Lung microvascular endothelial cell (primary cell): Measurements from ENCODE around the gene TMEM203. TPM values are rescaled to one million over a fixed set of nuclear protein-coding genes. Genes with fewer than 3 reads are reported as not detected.

Source experiments
- DNase-seq, 2 donors: peaks; one replicate each; pipeline versions ENCODE4 v3.0.0 to v3.0.0-alpha.2; 2010; ENCODE audit warnings: low read depth in 2 of 2
- total RNA-seq: library from RNA; depleted of rRNA; stranded (reverse); fragments of >200 nt; gene quantifications from 2 replicates; pipeline ENCODE4 v1.2.1, GENCODE V29; 2014

TMEM203 gene
- total RNA-seq, 1 donor from 2014 or later = 26.0 TPM

GRCh38 chr9:137167747-137168572 is 37.5 kb downstream of the TMEM203 start:
- no peak for DNase-seq

DNA sequence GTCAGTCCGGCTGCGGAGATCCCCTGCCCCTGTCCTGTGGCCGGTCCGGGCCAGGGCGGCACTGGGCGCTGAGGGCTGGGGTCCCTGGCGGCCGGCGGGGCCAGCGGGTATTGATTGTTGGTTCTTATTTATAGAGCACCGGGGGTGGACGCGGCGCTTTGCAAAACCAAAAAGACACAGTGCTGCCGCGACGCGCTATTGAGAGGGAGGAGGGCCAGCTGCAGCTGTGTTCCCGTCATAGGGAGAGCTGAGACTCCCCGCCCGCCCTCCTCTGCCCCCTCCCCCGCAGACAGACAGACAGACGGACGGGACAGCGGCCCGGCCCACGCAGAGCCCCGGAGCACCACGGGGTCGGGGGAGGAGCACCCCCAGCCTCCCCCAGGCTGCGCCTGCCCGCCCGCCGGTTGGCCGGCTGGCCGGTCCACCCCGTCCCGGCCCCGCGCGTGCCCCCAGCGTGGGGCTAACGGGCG is 38.1 kb downstream of the TMEM203 start:
- DNase-seq = no peak

DNA sequence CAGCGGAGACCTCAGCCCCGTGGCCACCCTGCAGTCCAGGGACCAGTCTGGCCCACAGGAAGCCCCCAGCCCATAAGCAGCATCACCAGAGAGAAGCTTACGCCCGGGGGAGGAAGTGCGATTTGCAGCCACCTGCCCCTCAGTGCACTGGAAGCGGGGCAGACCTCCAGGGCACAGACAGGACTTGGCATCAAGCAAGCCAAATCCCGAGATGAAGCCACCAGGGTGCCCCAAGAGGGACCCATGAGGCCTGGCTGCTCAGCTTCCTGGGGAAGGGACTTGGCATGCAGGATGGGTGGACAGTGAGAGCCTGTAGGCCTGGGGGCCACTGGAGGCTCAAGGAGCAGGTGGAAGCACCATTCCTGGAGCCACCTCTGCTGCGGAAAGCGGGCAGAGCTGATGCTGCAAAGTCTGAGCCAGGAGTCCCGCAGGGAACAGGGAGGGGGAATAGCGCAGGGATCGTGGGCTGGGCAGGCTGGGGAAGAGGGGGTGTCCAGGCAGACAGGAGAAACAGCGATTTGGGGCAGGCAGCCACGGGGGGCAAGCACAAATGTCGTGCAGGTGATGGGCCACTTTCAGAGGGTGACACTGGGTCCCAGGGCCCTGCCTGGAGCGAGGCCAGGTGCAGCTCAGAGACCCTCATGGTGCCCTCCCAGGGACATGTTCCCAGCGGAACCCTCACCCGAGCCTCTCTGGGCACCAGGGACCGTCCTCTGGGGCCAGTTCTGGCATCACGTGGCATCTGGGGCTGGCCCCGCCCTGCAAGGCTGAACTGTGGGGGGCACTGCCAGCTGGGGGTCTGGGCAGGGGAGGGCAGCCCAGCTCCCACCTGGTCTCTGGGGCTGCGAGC is 38.8 kb downstream of the TMEM203 start:
- no peak for DNase-seq

DNA sequence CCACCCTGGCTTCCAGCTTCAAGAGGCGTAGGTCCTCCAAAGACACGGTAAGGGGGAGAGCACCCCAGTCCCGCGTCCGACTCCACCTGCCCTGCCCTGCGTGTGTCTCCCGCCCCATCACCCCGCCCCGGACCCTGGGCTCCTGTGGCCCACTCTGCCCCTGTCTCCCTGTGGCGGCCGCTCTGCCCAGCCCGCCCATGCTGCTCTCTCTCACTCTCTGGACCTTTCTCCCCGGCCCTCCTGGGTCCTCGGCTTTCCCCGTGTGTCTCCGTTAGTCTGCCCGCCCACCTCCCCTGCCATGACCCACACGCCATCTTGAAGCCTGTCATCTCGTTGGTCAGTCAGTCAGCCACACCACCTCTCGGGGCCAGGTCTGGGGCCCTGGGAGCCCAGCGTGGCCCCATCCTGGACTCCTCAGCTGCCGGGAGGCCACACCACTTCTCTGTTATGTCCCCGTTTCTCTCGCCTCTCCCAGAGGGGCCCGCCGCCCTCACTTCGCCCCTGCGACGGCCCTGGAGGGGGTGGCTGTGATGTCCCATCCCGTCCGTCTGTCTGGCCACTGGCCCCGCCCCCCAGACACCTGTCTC is 40.1 kb downstream of the TMEM203 start:
- no peak for DNase-seq

DNA sequence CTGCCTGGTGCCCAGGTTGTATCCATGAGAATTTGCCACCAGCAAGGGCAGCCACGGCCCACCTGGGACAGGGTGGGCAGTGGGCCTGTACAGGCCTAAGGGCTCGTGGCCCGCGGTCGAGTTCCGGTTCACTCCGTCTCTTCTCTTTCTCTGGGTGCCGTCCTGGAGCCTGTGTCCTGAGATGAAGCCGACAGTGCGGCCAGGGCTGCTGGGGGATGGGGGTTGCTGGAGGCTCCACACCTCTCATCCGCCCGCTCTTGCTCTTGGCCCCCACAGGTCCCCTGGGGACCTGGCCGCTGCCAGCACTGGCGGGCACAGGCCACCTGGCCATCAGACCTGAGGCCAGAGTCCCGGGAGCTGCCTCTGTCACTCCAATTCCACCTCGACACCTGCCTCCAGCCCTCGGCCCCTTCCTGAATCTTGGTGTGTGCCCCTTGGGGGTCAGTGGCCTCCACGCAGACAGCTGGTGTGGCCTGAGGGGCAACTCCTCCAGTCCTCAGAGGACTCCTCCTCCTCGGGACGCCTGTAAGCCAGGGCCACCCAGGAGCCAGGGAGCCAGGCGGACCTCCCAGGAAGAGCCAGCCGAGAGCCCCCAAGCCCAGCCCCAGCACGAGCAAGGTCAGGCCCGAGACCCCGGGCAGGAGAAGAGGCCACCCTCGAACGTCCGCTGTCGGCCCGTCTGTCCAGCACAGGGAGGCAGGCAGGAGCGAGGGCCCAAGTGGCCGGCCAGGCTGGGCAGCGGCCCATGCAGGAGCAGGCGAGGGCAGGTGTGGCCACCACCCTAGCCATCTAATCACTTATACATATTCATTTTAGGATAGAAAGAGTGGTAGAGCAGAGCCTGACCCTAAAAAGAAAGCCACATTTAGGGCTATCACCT is 40.8 kb downstream of the TMEM203 start:
- no peak for DNase-seq

GRCh38 chr9:137163805-137164204 is 41.6 kb downstream of the TMEM203 start:
- DNase-seq = no peak

DNA sequence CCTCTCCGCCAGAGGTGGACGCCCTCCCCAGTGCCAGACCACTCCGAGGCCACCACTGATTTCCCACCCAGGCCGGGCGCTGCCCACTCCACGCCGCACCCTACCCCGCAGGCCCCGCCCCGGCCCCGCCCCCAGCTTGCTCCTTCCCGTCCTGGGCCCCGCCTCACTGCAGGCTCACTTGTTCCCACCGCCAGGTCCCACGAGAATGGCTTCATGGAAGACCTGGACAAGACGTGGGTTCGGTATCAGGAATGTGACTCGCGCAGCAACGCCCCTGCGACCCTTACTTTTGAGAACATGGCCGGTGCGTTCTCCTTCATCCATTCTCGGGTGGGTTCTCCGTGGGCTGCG is 42.1 kb downstream of the TMEM203 start:
- DNase-seq = peak in 1 of 2 donors; percentile 21

- DNase-seq = peak in 1 of 2 donors; percentile 21
Measured at GRCh38 chr9:137162505-137163364, 42.7 kb downstream of the TMEM203 start.

- DNase-seq = no peak
Measured at GRCh38 chr9:137161558-137162486, 43.6 kb downstream of the TMEM203 start.

- no peak for DNase-seq
Measured at GRCh38 chr9:137160716-137161557, 44.5 kb downstream of the TMEM203 start.

DNA sequence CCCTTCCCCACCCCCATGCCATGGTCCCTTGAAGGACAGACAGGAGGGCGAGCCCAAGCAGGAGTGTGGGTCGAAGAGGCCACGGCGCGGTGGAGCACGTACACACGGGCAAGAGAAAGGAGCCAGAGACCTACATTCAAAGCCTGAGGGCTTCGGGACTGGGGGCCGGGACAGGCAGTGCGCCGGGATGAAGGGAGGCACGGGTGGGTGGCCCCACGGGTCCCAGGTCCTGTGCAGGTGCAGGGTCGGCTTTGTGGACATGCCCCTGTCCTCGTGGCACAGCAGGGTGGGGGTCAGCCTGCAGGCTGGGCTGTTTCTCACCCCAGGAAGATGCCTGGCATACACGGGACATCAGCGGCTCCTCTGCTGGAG is 45.4 kb downstream of the TMEM203 start:
- DNase-seq = no peak

DNA sequence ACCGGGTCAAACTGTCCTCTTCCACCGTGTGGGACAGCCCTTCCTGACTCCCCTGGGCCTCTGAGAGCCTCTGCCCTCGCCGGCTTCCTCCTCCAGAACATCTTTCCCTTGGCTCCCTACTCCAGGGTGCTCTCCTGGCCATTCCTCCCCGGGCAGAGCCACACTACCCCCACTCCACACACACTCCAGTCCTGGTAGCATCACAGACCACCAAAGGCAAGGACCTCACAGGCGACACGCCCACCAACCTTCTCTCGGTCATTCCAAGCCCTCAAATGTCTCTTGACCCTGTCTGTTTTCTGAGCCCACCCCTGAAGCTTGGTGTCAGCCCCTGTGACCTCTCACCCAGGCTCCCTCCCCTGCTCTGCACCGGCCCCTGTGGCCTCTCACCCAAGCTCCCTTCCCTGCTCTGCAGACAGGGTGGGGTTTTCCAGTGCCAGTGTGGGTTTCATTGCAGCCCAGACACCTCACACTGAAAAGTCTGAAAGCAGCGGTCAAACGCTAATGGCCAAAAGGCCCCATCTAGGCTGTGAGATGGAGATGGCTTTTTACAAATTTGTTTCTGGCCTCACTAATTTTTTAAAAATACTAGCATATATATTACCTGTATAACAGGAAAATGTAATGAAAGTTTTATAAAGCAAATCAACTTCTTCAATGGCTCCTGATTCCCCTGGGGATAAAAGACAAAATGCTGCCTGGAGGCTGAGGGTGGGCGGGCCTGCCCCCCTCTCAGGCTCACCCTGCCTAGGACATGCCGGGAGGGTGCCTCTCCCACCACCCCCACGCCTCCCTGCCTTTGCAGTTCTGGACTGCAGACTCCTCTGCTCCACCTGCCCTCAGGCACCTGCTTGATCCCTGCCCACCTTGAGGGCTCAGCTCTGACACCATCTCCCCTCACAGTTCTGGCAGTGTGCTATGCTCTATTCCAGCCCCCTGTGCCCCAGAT is 46.1 kb downstream of the TMEM203 start:
- no peak for DNase-seq

GRCh38 chr9:137158625-137159024 is 46.8 kb downstream of the TMEM203 start:
- DNase-seq = no peak

DNA sequence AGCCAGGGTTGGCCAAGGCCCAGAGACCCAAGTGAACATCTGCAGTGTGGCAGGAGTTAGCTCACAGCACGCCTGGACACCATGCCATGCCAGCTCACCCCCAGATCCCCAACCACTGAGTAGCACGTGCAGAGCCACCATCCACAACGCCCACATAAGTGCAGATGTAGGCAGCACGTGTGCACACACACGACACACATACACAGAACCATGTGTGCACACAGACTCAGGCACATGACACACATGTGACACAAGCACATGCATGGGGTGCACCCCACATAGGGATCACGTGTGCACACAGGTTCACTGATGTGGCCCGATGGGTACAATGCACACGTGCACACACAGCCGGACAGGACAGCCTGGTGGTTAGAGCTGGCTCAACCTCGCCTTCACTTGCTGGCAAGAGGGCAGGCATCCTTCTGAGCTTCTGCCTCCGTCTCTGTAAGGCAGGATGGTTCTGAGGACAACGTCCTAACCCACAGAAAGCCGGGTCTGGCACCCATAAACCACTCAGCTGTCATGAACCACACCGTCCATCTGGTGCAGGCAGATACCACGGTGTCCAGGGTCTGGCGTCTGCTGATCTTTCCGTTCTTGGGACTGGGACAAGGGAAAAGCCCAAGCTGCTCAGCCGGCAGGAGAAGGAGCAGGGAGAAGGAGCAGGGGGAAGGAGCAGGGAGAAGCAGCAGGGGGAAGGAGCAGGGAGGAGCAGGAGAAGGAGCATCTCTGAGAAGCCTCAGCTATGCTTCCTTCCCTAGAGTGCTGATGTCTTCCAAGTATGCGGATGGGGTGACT is 47.6 kb downstream of the TMEM203 start:
- DNase-seq = no peak

GRCh38 chr9:137156567-137157375 is 48.7 kb downstream of the TMEM203 start:
- peak; percentile 43 to 53 for DNase-seq
